Measurements from ENCODE around the gene B3GALT4.
"Not testable (repeated sequence)": the region's sequence is repeated elsewhere in the genome, so short reads cannot be mapped to it uniquely, and the experiment has no call there.

DNA sequence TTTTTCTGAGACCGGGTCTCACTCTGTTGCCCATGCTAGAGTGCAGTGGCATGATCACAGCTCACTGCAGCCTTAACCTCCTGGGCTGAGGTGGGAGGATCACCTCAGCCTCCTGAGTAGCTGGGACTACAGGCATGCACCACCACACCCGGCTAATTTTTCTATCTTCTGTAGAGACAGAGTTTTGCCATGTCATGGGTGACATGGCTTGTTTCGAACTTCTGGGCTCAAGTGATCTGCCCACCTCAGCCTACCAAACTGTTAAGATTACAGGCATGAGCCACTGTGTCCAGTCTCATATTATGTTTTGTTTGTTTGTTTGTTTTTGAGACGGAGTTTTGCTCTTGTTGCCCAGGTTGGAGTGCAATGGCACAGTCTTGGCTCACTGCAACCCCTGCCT lies 8.3 kb downstream of the B3GALT4 start:
- TF ChIP-seq, protein P1, sequence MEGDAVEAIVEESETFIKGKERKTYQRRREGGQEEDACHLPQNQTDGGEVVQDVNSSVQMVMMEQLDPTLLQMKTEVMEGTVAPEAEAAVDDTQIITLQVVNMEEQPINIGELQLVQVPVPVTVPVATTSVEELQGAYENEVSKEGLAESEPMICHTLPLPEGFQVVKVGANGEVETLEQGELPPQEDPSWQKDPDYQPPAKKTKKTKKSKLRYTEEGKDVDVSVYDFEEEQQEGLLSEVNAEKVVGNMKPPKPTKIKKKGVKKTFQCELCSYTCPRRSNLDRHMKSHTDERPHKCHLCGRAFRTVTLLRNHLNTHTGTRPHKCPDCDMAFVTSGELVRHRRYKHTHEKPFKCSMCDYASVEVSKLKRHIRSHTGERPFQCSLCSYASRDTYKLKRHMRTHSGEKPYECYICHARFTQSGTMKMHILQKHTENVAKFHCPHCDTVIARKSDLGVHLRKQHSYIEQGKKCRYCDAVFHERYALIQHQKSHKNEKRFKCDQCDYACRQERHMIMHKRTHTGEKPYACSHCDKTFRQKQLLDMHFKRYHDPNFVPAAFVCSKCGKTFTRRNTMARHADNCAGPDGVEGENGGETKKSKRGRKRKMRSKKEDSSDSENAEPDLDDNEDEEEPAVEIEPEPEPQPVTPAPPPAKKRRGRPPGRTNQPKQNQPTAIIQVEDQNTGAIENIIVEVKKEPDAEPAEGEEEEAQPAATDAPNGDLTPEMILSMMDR (conservative IDR thresholded peaks at IDR 0.05 in 1 of 2, IDR thresholded peaks at IDR 0.05 in 1 of 2; ENCODE audit: extremely low read depth in 1 of 2, insufficient read depth in 1 of 2, low read depth in 1 of 2, low read length in 2 of 2), result not testable (repeated sequence)
- not testable (repeated sequence) for TF ChIP-seq EZH2 (IDR thresholded peaks at IDR 0.05; ENCODE audit: borderline replicate concordance, low read length)

All from mammary epithelial cell (primary cell).